Right lobe of liver (tissue), 4 donors: ENCODE measurements around the gene EPHB6.

Source experiments
- POLR2A ChIP-seq: fragments of 450-650 bp; IDR thresholded peaks from one replicate; pipeline ENCODE4 v1.6.1; 2017; ENCODE audit warnings: antibody characterized with exemption, mild to moderate bottlenecking
- TF ChIP-seq, protein P1 (sequence below), 4 donors: fragments of 200-600 bp in 3 of 4; fragments of 450-650 bp in 1 of 4; IDR thresholded peaks; one replicate each; pipeline versions ENCODE4 v1.5.1 to v1.8.0; 2016 to 2022; ENCODE audit warnings: antibody characterized with exemption in 4 of 4, mild to moderate bottlenecking in 2 of 4
- donor health status: DM: no; HTN: no; CAD: no.
- donor health status: DM: no; HTN: no; CAD: no.
- donor health status: DM: no; HTN: yes; CAD: no.

DNA sequence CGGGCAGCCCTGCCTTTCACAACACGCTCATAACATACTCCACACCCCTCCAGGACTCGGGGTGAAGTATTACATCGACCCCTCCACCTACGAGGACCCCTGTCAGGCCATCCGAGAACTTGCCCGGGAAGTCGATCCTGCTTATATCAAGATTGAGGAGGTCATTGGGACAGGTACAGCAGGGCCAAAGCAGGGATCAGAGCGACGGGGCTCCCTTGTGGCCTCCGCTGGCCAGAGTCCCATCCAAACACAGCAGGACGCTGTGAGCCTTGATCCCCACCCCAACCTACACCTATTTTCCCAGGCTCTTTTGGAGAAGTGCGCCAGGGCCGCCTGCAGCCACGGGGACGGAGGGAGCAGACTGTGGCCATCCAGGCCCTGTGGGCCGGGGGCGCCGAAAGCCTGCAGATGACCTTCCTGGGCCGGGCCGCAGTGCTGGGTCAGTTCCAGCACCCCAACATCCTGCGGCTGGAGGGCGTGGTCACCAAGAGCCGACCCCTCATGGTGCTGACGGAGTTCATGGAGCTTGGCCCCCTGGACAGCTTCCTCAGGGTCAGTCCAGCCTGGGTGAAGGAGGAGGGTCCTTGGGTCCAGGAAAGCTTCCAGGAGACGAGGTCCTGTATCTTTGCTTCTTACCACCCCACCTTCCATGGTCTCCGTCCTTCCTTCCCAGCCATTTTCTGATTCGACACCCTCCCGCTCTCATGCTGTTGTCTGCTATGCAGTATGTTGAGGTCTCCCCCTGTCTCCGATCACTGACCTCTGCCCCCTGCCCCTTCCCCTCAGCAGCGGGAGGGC, 13.5 kb downstream of the EPHB6 start:
- TF ChIP-seq, protein P1, sequence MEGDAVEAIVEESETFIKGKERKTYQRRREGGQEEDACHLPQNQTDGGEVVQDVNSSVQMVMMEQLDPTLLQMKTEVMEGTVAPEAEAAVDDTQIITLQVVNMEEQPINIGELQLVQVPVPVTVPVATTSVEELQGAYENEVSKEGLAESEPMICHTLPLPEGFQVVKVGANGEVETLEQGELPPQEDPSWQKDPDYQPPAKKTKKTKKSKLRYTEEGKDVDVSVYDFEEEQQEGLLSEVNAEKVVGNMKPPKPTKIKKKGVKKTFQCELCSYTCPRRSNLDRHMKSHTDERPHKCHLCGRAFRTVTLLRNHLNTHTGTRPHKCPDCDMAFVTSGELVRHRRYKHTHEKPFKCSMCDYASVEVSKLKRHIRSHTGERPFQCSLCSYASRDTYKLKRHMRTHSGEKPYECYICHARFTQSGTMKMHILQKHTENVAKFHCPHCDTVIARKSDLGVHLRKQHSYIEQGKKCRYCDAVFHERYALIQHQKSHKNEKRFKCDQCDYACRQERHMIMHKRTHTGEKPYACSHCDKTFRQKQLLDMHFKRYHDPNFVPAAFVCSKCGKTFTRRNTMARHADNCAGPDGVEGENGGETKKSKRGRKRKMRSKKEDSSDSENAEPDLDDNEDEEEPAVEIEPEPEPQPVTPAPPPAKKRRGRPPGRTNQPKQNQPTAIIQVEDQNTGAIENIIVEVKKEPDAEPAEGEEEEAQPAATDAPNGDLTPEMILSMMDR (IDR thresholded peaks at IDR 0.05) = no peak
- no peak for TF ChIP-seq POLR2A
